MCF 10A (cell line): ENCODE data around the gene ARSG. TPM values are rescaled to one million over a fixed set of nuclear protein-coding genes. Genes with fewer than 3 reads are reported as not detected.
"Not testable (repeated sequence)": the region's sequence is repeated elsewhere in the genome, so short reads cannot be mapped to it uniquely, and the experiment has no call there.

Experiments used
- BruUV-seq: library from RNA; stranded (reverse); fragments of 400-500 nt; replicated peaks from 2 replicates; lab custom pipeline; 2021; lab: Mats Ljungman, UMichigan
- CTCF ChIA-PET: fragments of 300-600 bp; sonication (Branson Sonifier 250); formaldehyde crosslinking; extraction: SDS; loops from one replicate; lab custom pipeline; 2021; ENCODE audit warnings: antibody characterized with exemption, inconsistent platforms; lab: Yijun Ruan, JAX
- POLR2A ChIA-PET: fragments of 300-600, 350-650 bp; sonication (Branson Sonifier 250); formaldehyde crosslinking; extraction: SDS; loops from one replicate; lab custom pipeline; 2020; ENCODE audit warnings: antibody characterized with exemption, inconsistent platforms; lab: Yijun Ruan, JAX
- DNase-seq: peaks from one replicate; pipeline ENCODE4 v3.0.0-alpha.2; 2018; ENCODE audit not compliant: unreplicated experiment
- H3K27ac Mint-ChIP-seq: one replicate; pipeline ENCODE4 v1.8.0; 2022; ENCODE audit warnings: mild to moderate bottlenecking, low read depth, mixed read lengths; ENCODE audit not compliant: unreplicated experiment
- H3K27me3 Mint-ChIP-seq: one replicate; pipeline ENCODE4 v1.8.0; 2022; ENCODE audit warnings: mixed read lengths; ENCODE audit not compliant: insufficient read depth, unreplicated experiment
- H3K36me3 Mint-ChIP-seq: one replicate; pipeline ENCODE4 v1.8.0; 2022; ENCODE audit warnings: mild to moderate bottlenecking, moderate library complexity, mixed read lengths; ENCODE audit not compliant: insufficient read depth, unreplicated experiment
- H3K4me1 Mint-ChIP-seq: one replicate; pipeline ENCODE4 v1.8.0; 2022; ENCODE audit warnings: mixed read lengths; ENCODE audit not compliant: insufficient read depth, unreplicated experiment
- H3K4me3 Mint-ChIP-seq: one replicate; pipeline ENCODE4 v1.8.0; 2022; ENCODE audit warnings: mild to moderate bottlenecking, moderate library complexity, mixed read lengths; ENCODE audit not compliant: unreplicated experiment
- H3K9me3 Mint-ChIP-seq: one replicate; pipeline ENCODE4 v1.8.0; 2022; ENCODE audit warnings: mixed read lengths; ENCODE audit not compliant: unreplicated experiment
- intact Hi-C: fragments of 100-400 bp; cut with micrococcal nuclease; formaldehyde crosslinking; loops from 2 replicates; pipeline ENCODE4 v1.14.1; 2022
- total RNA-seq: library from RNA; stranded (reverse); gene quantifications from 2 replicates; pipeline ENCODE4 v1.2.3, GENCODE V29; 2022
- TF ChIP-seq, protein P1 (sequence below): fragments of 200-600 bp; IDR thresholded peaks from one replicate; pipeline ENCODE4 v1.8.0; 2022; ENCODE audit warnings: antibody characterized with exemption, mild to moderate bottlenecking; ENCODE audit not compliant: unreplicated experiment

Gene ARSG
- total RNA-seq, 1 experiment from 2014 or later, result 5.9 TPM

DNA sequence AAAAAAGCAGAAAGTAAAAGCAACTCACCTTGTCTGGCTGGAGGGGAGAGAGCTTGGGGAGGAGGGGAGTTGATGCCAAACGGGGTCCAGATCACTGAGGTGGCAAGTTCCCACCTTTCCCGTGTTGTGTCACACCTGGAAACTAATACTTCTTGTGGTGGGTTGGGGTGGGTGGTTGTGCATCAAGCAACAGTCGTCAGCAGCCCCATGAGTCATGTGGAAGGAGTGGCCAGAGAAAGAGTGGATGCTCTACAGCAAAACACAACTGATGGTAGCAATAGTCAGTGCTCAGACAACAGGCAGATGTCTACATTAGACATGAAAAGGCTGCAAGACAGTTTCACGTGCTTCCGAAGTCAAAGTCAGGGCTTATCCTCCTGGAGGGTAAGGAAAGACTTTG, 35.4 kb downstream of the ARSG start:
- ChIA-PET CTCF (interaction anchor here (0.6 kb wide), 1 partner anchor 899 kb away, joined by 3 read pairs; no protein-coding TSS in a partner anchor), POLR2A (interaction anchor here (0.6 kb wide), 1 partner anchor 82 kb away, joined by 4 read pairs; no protein-coding TSS in a partner anchor)
- intact Hi-C loops, result no loop called here
- TF ChIP-seq, protein P1, sequence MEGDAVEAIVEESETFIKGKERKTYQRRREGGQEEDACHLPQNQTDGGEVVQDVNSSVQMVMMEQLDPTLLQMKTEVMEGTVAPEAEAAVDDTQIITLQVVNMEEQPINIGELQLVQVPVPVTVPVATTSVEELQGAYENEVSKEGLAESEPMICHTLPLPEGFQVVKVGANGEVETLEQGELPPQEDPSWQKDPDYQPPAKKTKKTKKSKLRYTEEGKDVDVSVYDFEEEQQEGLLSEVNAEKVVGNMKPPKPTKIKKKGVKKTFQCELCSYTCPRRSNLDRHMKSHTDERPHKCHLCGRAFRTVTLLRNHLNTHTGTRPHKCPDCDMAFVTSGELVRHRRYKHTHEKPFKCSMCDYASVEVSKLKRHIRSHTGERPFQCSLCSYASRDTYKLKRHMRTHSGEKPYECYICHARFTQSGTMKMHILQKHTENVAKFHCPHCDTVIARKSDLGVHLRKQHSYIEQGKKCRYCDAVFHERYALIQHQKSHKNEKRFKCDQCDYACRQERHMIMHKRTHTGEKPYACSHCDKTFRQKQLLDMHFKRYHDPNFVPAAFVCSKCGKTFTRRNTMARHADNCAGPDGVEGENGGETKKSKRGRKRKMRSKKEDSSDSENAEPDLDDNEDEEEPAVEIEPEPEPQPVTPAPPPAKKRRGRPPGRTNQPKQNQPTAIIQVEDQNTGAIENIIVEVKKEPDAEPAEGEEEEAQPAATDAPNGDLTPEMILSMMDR, result no peak
- BruUV-seq, result no TSS peak
- H3K9me3 Mint-ChIP-seq, result peaks cover 9% of the 10 kb centered on the region
- DNase-seq, result no peak
- no peak overlapping the region for H3K27ac Mint-ChIP-seq
- no peaks in the 10 kb centered on the region for H3K4me1 Mint-ChIP-seq
- no peaks in the 10 kb centered on the region for H3K27me3 Mint-ChIP-seq
- no peak overlapping the region for H3K4me3 Mint-ChIP-seq
- no peaks in the 10 kb centered on the region for H3K36me3 Mint-ChIP-seq

- H3K27ac Mint-ChIP-seq, result no peak overlapping the region
- H3K27me3 Mint-ChIP-seq, result no peaks in the 10 kb centered on the region
- ChIA-PET POLR2A (no interaction called here), CTCF (interaction anchor here (0.6 kb wide), 1 partner anchor 941 kb away, joined by 3 read pairs; no protein-coding TSS in a partner anchor)
- DNase-seq, result no peak
- no peaks in the 10 kb centered on the region for H3K36me3 Mint-ChIP-seq
- no peak overlapping the region for H3K4me3 Mint-ChIP-seq
- intact Hi-C loops, result no loop called here
- no TSS peak for BruUV-seq
- no peaks in the 10 kb centered on the region for H3K4me1 Mint-ChIP-seq
- TF ChIP-seq, protein P1, result no peak
- H3K9me3 Mint-ChIP-seq, result peaks cover 16% of the 10 kb centered on the region
Measured at GRCh38 chr17:68327823-68328557, 36.7 kb downstream of the ARSG start.

GRCh38 chr17:68328676-68329075, 37.4 kb downstream of the ARSG start:
- no peak overlapping the region for H3K27ac Mint-ChIP-seq
- H3K4me1 Mint-ChIP-seq, result no peaks in the 10 kb centered on the region
- ChIA-PET CTCF (interaction anchor here (0.6 to 1.2 kb wide), 2 partner anchors 160 to 941 kb away, joined by 3 read pairs; no protein-coding TSS in a partner anchor), POLR2A (no interaction called here)
- intact Hi-C loops, result no loop called here
- TF ChIP-seq, protein P1, result no peak
- DNase-seq, result no peak
- no TSS peak for BruUV-seq
- no peaks in the 10 kb centered on the region for H3K36me3 Mint-ChIP-seq
- H3K27me3 Mint-ChIP-seq, result no peaks in the 10 kb centered on the region
- H3K9me3 Mint-ChIP-seq, result peaks cover 16% of the 10 kb centered on the region
- no peak overlapping the region for H3K4me3 Mint-ChIP-seq

- no peaks in the 10 kb centered on the region for H3K27me3 Mint-ChIP-seq
- H3K36me3 Mint-ChIP-seq, result no peaks in the 10 kb centered on the region
- H3K4me3 Mint-ChIP-seq, result no peak overlapping the region
- intact Hi-C loops, result no loop called here
- ChIA-PET POLR2A (interaction anchor here (0.8 kb wide), 1 partner anchor 15 kb away, joined by 4 read pairs; no protein-coding TSS in a partner anchor), CTCF (interaction anchor here (0.9 to 1.2 kb wide), 2 partner anchors 70 to 159 kb away, joined by 3 read pairs; no protein-coding TSS in a partner anchor)
- TF ChIP-seq, protein P1, result no peak
- peaks cover 16% of the 10 kb centered on the region for H3K9me3 Mint-ChIP-seq
- no peak for DNase-seq
- no TSS peak for BruUV-seq
- no peaks in the 10 kb centered on the region for H3K4me1 Mint-ChIP-seq
- no peak overlapping the region for H3K27ac Mint-ChIP-seq
Measured at GRCh38 chr17:68329331-68329730, 38.0 kb downstream of the ARSG start.

DNA sequence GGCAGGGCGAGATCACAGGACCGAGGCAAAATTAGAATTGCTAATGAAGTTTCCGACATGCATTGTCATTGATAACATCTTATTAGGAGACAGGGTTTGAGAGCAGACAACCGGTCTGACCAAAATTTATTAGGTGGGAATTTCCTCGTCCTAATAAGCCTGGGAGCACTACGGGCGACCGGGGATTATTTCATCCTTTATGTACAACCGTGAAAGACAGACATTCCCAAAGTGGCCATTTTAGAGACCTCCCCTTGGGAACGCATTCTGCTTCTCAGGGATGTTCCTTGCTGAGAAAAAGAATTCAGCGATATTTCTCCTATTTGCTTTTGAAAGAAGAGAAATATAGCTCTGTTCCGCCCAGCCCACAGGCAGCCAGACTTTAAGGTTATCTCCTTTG, 40.6 kb downstream of the ARSG start:
- peaks cover 16% of the 10 kb centered on the region for H3K9me3 Mint-ChIP-seq
- POLR2A ChIA-PET, H3K27me3 Mint-ChIP-seq, H3K4me1 Mint-ChIP-seq, intact Hi-C loops, BruUV-seq, H3K4me3 Mint-ChIP-seq, H3K27ac Mint-ChIP-seq, CTCF ChIA-PET, H3K36me3 Mint-ChIP-seq, DNase-seq: not testable (repeated sequence)
